Measurements from ENCODE around the gene CRYGB. TPM values are rescaled to one million over a fixed set of nuclear protein-coding genes. Genes with fewer than 3 reads are reported as not detected.
A peak's percentile ranks its signal among the peaks of the same experiment; 100 is the strongest.

CRYGB gene
- total RNA-seq, 1 experiment from 2014 or later: not detected

GRCh38 chr2:208142925-208143799 lies 2.8 kb downstream of the CRYGB start:
- Histone ChIP-seq H3K4ac (ENCODE audit: low read depth, low read length) (0 out of 2 replicates have a peak overlapping the region, but pooled peaks have one; percentile 37), H3K9ac (ENCODE audit: extremely low read depth, insufficient read length, low read length) (no peak overlapping the region), H2BK5ac (ENCODE audit: insufficient read length, low read length) (no peak overlapping the region), H2BK15ac (ENCODE audit: low read depth, low read length) (no peak overlapping the region), H4K20me1 (ENCODE audit: control insufficient read depth, insufficient read depth, insufficient read length) (no peaks in the 10 kb centered on the region), H4K8ac (replicated peaks; ENCODE audit: insufficient read length, low read depth, low read length) (no peak overlapping the region), H3K23me2 (ENCODE audit: insufficient read length, low read depth, low read length, poor library complexity, severe bottlenecking) (no peaks in the 10 kb centered on the region), H3K18ac (ENCODE audit: insufficient read length, low read depth, low read length) (no peak overlapping the region), H3K4me1 (ENCODE audit: insufficient read depth, low read length) (peaks cover 2% of the 10 kb centered on the region), H3K23ac (ENCODE audit: insufficient read length, low read depth, low read length) (no peak overlapping the region), H3K56ac (ENCODE audit: insufficient read length, low read depth, low read length) (no peak overlapping the region), H3K27ac (ENCODE audit: insufficient read length, low read depth, low read length) (peak overlapping the region; percentile 83), H2AK5ac (ENCODE audit: insufficient read length, low read length) (no peak overlapping the region), H3T11ph (ENCODE audit: low read length) (no peak overlapping the region), H2AFZ (ENCODE audit: low read length) (no peak overlapping the region), H3K79me2 (ENCODE audit: insufficient read depth, low read length) (no peaks in the 10 kb centered on the region), H3K27me3 (ENCODE audit: insufficient read depth, low read length) (no peaks in the 10 kb centered on the region), H2BK20ac (ENCODE audit: low read depth, low read length, poor library complexity, severe bottlenecking) (no peak overlapping the region), H3K4me2 (ENCODE audit: insufficient read depth, insufficient read length, low read length) (peak overlapping the region; percentile 18), H2BK120ac (ENCODE audit: low read depth, low read length, poor library complexity, severe bottlenecking) (peak overlapping the region; percentile 23), H4K5ac (ENCODE audit: insufficient read length, low read depth, low read length) (no peak overlapping the region), H2BK12ac (ENCODE audit: insufficient read length, low read depth, low read length) (no peak overlapping the region), H4K91ac (ENCODE audit: insufficient read length, low read depth, low read length) (no peak overlapping the region), H3K79me1 (ENCODE audit: insufficient read depth, low read depth, low read length, poor library complexity, severe bottlenecking) (no peaks in the 10 kb centered on the region), H3K9me3 (ENCODE audit: control insufficient read depth, low read depth, low read length) (no peaks in the 10 kb centered on the region), H3K14ac (ENCODE audit: insufficient read depth, low read length) (no peak overlapping the region)
- no CpG with 5 or more reads among the region's 14 CpGs for WGBS (ENCODE audit: extremely low coverage, insufficient read length, low lambda C conversion rate)
- Mint-ChIP-seq H3K9me3 (peaks cover 10 to 17% of the 10 kb centered on the region in 2 experiments; a peak in 4 of 5 replicates), H3K4me3 (peak overlapping the region in 1 of 2 experiments; percentile 18; a peak in 3 of 5 replicates), H3K27ac (peak overlapping the region; percentile 13 to 96 (median 78); a peak in 5 of 7 replicates), H3K36me3 (ENCODE audit: insufficient read depth in 1 of 3, low read depth in 3 of 3) (peaks cover 4 to 9% (median 7%) of the 10 kb centered on the region in 3 experiments), H3K27me3 (ENCODE audit: low read depth) (no peaks in the 10 kb centered on the region; the same call in 1 of the 2 replicates), H3K4me1 (peaks cover 23 to 29% of the 10 kb centered on the region in 2 experiments)
- peak; percentile 50 for DNase-seq
- no peak for TF ChIP-seq CTCF (conservative IDR thresholded peaks at IDR 0.05)

All from H9 (cell line).